HL-60 (cell line): ENCODE measurements around the gene HOXB3.

Experiments used
- POLR2AphosphoS5 ChIP-seq: IDR thresholded peaks from 2 replicates; pipeline ENCODE4 v1.6.1; 2012; ENCODE audit warnings: low read depth
- TF ChIP-seq, protein P1 (sequence below): IDR thresholded peaks from one replicate; pipeline ENCODE4 v1.5.1; 2011; ENCODE audit warnings: low read length, control low read depth, inconsistent platforms; ENCODE audit not compliant: insufficient read depth

- TF ChIP-seq, protein P1, sequence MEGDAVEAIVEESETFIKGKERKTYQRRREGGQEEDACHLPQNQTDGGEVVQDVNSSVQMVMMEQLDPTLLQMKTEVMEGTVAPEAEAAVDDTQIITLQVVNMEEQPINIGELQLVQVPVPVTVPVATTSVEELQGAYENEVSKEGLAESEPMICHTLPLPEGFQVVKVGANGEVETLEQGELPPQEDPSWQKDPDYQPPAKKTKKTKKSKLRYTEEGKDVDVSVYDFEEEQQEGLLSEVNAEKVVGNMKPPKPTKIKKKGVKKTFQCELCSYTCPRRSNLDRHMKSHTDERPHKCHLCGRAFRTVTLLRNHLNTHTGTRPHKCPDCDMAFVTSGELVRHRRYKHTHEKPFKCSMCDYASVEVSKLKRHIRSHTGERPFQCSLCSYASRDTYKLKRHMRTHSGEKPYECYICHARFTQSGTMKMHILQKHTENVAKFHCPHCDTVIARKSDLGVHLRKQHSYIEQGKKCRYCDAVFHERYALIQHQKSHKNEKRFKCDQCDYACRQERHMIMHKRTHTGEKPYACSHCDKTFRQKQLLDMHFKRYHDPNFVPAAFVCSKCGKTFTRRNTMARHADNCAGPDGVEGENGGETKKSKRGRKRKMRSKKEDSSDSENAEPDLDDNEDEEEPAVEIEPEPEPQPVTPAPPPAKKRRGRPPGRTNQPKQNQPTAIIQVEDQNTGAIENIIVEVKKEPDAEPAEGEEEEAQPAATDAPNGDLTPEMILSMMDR: no peak
- no peak for TF ChIP-seq POLR2AphosphoS5
These were observed 50.9 kb downstream of the HOXB3 start for GRCh38 chr17:48539177-48539576.
